CD4-positive, alpha-beta T cell treated with Interferon gamma for 1 hour (primary cell): ENCODE measurements around the gene PNMA6A.
"Not testable (repeated sequence)": the region's sequence is repeated elsewhere in the genome, so short reads cannot be mapped to it uniquely, and the experiment has no call there.

Source experiments
- DNase-seq: peaks from one replicate; pipeline ENCODE4 v3.0.0-alpha.2; 2020

The PNMA6A gene

GRCh38 chrX:153071909-153072583 is at the start of gene PNMA6A:
PNMA6A (plus strand) TSS chrX:153072454; CDS start chrX:153073063, 609 bp downstream.
- not testable (repeated sequence) for DNase-seq

- DNase-seq = not testable (repeated sequence)
Measured at GRCh38 chrX:153026501-153026900, 45.8 kb upstream of the PNMA6A start.

GRCh38 chrX:153028487-153028886 is 43.8 kb upstream of the PNMA6A start:
- not testable (repeated sequence) for DNase-seq

- no peak for DNase-seq
Measured at GRCh38 chrX:153029162-153029561, 43.1 kb upstream of the PNMA6A start.

GRCh38 chrX:153029875-153030274 is 42.4 kb upstream of the PNMA6A start:
- DNase-seq = no peak

- no peak for DNase-seq
Measured at GRCh38 chrX:153030801-153031200, 41.5 kb upstream of the PNMA6A start.

GRCh38 chrX:153032397-153033118 is 39.7 kb upstream of the PNMA6A start:
- DNase-seq = peak; percentile 67

GRCh38 chrX:153049093-153049492 is 23.2 kb upstream of the PNMA6A start:
- no peak for DNase-seq

- no peak for DNase-seq
Measured at GRCh38 chrX:153052534-153052933, 19.7 kb upstream of the PNMA6A start.

- DNase-seq = no peak
Measured at GRCh38 chrX:153055871-153056749, 16.1 kb upstream of the PNMA6A start, which contains the start of gene PNMA3. PNMA3 (plus strand) TSS chrX:153056470; CDS start chrX:153057056, 586 bp downstream.

- no peak for DNase-seq
Measured at GRCh38 chrX:153057281-153057680, 15.0 kb upstream of the PNMA6A start.

GRCh38 chrX:153059191-153060094 is 12.8 kb upstream of the PNMA6A start:
- no peak for DNase-seq

GRCh38 chrX:153060095-153060445 is 12.2 kb upstream of the PNMA6A start:
- no peak for DNase-seq

GRCh38 chrX:153061732-153062131 is 10.5 kb upstream of the PNMA6A start:
- no peak for DNase-seq

- DNase-seq = no peak
Measured at GRCh38 chrX:153063315-153063714, 8.9 kb upstream of the PNMA6A start.

- DNase-seq = no peak
Measured at GRCh38 chrX:153064061-153064460, 8.2 kb upstream of the PNMA6A start.

- DNase-seq = no peak
Measured at GRCh38 chrX:153065389-153065788, 6.9 kb upstream of the PNMA6A start.

- DNase-seq = not testable (repeated sequence)
Measured at GRCh38 chrX:153066402-153066801, 5.9 kb upstream of the PNMA6A start.

GRCh38 chrX:153073331-153073730 is 1.1 kb downstream of the PNMA6A start:
- DNase-seq = not testable (repeated sequence)

GRCh38 chrX:153074262-153074899 is 2.1 kb downstream of the PNMA6A start:
- no peak for DNase-seq

GRCh38 chrX:153074935-153075334 is 2.7 kb downstream of the PNMA6A start:
- DNase-seq = no peak

GRCh38 chrX:153075366-153075765 is 3.1 kb downstream of the PNMA6A start:
- no peak for DNase-seq
